Anterior cingulate cortex (tissue), 58 donors: ENCODE results near the gene SMIM13.
"Not testable (repeated sequence)": the region's sequence is repeated elsewhere in the genome, so short reads cannot be mapped to it uniquely, and the experiment has no call there.

ENCODE experiments used
- DNase-seq, 58 donors: peaks; one replicate each; lab custom pipeline; 2025; lab: John Stamatoyannopoulos, UW

Gene SMIM13

GRCh38 chr6:11115808-11116536, 22.3 kb downstream of the SMIM13 start:
- DNase-seq, result not testable (repeated sequence)

GRCh38 chr6:11120271-11121005, 26.8 kb downstream of the SMIM13 start:
- no peak for DNase-seq

GRCh38 chr6:11121851-11122250, 28.2 kb downstream of the SMIM13 start:
- no peak for DNase-seq

- no peak for DNase-seq
These were observed 28.7 kb downstream of the SMIM13 start for GRCh38 chr6:11122380-11122779.

DNA sequence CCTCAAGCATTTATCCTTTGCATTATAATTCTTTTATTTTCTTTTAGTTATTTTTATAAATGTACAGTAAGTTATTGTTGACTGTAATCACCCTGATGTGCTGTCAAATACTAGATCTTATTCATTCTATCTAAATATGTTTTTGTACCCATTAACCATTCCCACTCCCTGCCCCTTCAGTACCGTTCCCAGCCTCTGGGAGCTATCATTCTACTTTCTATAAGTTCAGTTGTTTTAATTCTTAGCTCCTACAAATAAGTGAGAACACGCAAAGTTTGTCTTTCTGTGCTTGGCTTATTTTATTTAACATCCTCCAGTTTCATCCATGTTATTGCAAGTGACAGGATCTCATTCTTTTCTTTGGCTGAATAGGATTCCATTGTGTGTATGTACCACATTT, 30.3 kb downstream of the SMIM13 start:
- DNase-seq, result no peak

DNA sequence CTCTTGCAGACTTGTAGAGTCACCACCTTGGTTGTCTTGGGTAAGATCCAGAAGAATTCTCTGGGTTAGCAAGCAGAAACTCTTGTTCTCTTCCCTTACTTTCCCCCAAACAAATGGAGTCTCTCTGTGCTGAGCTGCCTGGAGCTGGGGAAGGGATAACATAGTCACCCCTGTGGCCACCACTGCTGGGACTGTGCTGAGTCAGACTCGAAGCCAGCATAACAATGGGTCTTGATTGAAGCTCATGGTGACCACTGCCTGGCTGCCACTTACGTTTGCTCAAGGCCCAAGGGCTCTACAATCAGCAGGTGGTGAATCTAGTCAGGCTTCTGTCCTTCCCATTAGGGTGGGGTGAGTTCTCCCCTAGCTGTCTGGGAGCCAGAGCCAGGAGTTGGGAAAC, 33.2 kb downstream of the SMIM13 start:
- peak in 3 of 58 donors; percentile 3 to 8 (median 7) for DNase-seq

DNA sequence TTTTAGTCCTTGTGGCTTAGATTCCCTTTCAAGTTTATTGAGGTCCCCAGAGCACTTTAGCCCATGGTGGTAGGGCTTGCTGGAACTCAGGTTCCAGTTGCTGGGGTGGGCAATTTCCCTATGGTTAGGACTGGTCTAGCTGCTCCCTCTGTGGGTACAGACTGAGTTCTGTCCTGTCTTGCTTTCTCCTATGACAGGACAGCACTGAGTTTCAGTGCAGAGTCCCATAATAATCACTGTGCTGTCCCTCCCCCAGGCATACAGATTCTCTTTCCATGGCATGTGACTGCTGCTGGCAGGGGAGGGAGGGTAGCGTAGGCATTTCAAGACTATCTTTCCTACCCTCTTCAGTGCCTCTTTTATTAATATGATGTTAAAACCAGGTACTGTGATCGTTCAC, 35.0 kb downstream of the SMIM13 start:
- DNase-seq, result peak in 7 of 58 donors; percentile 3 to 21 (median 4)

DNA sequence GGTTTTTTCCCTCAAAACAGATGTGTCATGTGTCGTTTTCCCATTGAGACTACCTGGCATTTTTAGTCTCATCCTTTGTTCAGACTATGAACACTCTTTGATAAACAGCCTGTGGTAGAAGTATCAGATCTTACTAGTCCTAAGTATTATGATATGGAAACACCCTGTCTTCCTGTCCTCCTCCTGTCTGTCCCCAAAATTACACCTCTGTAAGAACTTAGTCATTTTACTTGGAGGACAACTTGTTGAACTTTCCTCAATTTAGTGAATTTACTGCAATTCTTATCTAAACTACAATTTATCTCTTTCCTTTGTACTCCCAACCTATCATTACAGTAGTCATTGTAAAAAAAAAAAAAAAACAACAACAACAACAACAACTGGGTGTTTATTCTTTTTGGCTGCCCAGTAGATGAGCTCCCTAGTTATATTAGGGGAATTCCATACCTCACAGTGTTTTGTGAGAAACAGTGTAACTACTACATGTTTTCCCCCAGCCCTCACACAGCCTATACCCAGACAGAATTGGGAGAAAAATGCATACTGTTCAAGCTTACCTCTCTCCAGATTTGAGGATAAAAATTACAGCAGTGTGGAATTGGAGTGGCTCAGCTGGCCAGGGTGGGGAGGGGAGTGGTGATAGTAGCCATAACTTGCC, 36.4 kb downstream of the SMIM13 start:
- no peak for DNase-seq

DNA sequence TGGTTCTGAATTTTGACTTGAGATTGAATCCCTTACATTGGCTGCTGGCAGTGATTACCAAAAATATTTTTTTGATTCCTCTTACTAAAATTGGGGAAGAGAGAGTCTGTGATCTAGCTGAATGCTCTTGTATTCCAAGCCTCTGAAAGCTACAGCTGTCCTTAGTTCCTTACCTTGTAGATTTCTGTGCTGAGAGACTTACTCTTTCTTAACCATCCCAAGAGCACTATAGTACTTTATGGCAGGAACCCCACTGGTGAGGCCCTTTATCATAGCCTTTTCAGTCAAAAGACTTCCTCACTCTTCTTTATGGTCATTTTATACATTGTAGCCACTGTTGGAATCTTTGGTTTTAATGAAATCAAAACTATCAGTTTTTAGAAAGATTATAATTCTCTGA, 37.0 kb downstream of the SMIM13 start:
- no peak for DNase-seq

DNA sequence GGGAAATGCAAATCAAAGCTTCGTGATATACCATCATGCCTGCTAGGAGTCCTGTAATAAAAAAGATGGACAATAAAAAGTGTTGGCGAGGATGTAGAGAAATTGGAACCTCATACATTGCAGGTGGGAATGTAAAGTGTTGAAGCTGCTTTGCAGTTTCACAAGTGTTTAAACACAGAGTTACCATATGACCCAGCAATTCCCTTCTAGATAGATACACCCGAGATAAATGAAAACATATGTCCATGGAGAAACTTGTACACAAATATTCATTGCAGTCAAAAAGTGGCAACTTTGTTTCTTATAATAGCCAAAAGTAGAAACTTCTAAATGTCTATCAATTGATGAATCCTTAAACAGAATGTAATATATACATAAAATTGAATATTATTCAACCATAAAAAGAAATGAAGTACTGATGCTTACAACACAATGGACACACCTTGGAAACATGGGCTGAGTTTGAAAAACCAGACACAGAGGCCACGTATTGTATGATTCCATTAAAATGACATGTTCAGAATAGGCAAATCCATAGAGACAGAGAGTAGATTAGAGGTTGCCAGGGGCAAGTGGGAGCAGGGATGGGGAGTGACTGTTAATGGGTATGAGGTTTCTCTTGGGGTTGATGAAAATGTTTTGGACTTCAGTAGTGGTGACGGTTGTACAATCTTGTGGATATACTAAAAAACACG, 38.7 kb downstream of the SMIM13 start:
- DNase-seq, result no peak

DNA sequence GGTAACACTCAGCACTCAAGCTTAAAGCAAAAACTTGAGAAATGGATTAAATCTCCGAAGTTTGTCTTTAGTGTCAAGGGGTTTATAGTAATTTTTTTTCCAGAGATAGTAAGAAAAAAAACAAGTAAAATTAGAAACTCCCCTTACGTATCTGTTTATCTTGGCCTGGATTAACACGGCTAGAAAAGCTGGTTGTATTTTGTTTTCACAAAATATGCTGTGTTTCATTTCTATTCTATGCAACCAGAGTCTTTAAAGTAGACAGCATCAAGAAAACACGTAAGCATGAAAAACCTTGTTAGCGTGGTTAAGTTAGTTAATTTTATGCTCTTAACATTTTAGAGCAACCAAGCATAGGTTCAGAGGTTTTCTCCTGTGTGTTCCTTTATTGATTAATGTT, 39.6 kb downstream of the SMIM13 start:
- no peak for DNase-seq

- DNase-seq, result no peak
These were observed 43.2 kb downstream of the SMIM13 start for GRCh38 chr6:11136809-11137208.

GRCh38 chr6:11139051-11139960, 45.7 kb downstream of the SMIM13 start:
- DNase-seq, result no peak

- DNase-seq, result no peak
These were observed 46.4 kb downstream of the SMIM13 start for GRCh38 chr6:11140056-11140455.

GRCh38 chr6:11141295-11141694, 47.7 kb downstream of the SMIM13 start:
- no peak for DNase-seq

DNA sequence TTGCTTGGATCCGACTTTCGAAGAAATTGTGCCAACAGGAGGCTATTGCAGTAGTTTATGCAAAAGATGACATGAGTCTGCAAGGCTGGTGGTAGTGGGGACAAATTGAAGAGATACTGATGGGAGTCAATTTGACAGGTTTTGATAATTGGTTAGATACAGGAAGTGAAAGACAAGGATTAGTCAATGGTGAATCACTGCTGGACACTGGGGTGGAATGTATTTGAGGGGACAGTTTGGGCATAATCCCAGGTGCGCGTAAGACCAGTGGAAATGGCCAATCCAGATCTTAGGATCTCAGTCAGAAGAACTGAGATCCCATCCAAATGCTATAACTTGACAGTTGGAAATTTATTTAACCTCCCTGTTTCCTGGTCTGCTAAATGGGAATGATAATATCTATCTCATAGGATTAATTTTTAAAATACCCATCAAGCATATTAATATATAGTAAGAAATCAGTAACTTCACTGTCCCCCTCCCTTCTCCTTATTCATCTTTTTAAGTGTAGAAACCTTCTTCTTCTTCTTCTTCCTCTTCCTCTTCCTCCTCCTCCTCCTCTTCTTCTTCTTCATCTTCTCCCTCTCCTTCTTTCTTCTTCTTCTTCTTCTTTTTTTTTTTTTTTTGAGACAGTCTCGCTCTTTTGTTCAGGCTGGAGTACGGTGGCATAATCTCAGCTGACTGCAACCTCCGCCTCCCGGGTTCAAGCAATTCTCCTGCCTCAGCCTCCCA, 48.8 kb downstream of the SMIM13 start:
- DNase-seq, result no peak

DNA sequence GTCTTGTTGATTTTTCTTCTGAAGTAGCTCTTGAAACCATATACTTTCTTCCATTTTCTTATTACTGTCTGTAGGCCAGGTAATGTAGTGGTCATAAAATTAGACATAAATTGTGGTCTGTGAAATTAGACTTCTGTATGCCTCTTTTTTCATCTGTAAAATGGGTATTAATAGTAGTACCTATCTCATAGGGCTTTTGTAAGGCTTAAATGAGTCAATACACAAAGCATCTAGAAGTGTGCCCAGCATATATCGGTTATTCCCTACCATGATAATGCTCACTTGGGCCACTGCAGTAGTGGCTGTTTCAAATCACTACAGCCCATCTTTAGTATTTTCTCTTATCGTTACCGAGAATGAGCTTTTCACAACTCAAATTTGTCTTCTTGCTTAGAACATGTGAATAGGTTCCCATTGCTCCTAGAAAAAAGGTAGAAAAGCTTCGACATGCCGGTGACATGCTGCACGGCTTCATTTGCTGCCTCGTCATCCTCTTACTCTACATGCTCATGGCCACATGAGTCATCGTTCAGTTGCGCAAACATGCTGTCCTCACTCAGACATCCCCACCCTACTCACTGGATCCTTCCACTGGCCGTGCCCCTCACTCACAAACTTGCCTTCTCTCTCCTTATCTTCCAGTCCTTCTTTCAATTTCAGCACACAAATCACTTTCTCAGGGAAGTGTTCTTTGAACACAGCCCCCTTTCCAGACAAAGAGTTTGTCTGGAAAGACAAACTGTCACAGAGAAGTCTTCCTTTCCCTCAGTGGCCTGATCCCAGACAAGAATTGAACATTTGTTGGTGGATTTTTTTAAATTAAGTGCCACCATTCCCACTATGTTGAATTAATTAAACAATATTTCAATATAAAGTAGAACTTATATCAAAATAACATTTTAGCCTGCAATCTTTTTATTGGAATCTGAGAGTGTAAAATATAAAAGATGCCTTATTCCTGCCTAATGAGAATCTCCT, 50.0 kb downstream of the SMIM13 start:
- no peak for DNase-seq

GRCh38 chr6:11144393-11144851, 50.8 kb downstream of the SMIM13 start:
- peak in 56 of 58 donors; percentile 9 to 82 (median 54) for DNase-seq
